AG04450 (cell line): ENCODE results near the gene LPIN1. TPM values are rescaled to one million over a fixed set of nuclear protein-coding genes. Genes with fewer than 3 reads are reported as not detected.

Experiments used
- CTCF ChIA-PET: fragments of 300-600, 350-600 bp; formaldehyde crosslinking; extraction: SDS; loops from one replicate; lab custom pipeline; 2022; ENCODE audit warnings: antibody characterized with exemption, inconsistent platforms; lab: Charles Lee
- POLR2A ChIA-PET: fragments of 350-600 bp; formaldehyde crosslinking; extraction: SDS; loops from one replicate; lab custom pipeline; 2021; ENCODE audit warnings: antibody characterized with exemption, inconsistent platforms; lab: Yijun Ruan, JAX
- DNase-seq: peaks from one replicate; pipeline ENCODE4 v3.0.0-alpha.2; 2011; ENCODE audit warnings: low read depth, low spot score
- H3K27ac ChIP-seq: one replicate; pipeline ENCODE4 v1.5.1; 2012; ENCODE audit warnings: low read depth, low read length, control low read depth
- H3K27me3 ChIP-seq: one replicate; pipeline ENCODE4 v1.6.0; 2012; ENCODE audit warnings: low read length; ENCODE audit not compliant: control insufficient read depth, insufficient read depth
- H3K4me3 ChIP-seq: 2 replicates; pipeline ENCODE4 v1.5.1; 2011; ENCODE audit warnings: mild to moderate bottlenecking, low read depth, low read length, control low read depth
- H3K9me3 ChIP-seq: 2 replicates; pipeline ENCODE4 v1.5.1; 2012; ENCODE audit warnings: low read length; ENCODE audit not compliant: control insufficient read depth, insufficient read depth
- polyA plus RNA-seq: library from polyadenylated mRNA; depleted of rRNA; stranded (reverse); fragments of >200 nt; gene quantifications from 2 replicates; pipeline ENCODE4 v1.2.3, GENCODE V29; 2011
- TF ChIP-seq, protein P1 (sequence below): IDR thresholded peaks from 2 replicates; pipeline ENCODE4 v1.5.1; 2011; ENCODE audit warnings: low read depth, low read length, control low read depth, inconsistent platforms

The LPIN1 gene
- polyA plus RNA-seq, 1 experiment: 40.5 TPM

DNA sequence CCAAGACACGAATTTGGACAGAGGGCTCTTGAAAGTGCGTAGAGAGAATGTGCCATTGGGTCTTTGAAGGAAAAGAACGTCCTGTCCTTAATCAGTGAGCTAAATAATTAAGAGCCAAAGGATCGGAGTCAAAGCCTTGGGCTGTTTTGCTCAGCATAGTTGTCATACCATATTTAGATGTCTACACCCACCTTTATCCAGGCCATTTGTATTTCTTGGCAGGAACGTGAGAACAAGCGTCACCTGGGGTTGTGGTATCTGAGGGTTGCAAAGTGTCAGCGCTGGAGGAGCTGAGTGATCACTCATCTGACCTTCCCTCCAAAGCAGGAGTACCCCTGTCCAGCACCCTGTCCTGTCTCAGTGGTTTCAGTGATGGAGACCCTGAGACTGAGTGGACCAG lies 4.5 kb downstream of the LPIN1 start:
- POLR2A ChIA-PET: no interaction called here
- TF ChIP-seq, protein P1, sequence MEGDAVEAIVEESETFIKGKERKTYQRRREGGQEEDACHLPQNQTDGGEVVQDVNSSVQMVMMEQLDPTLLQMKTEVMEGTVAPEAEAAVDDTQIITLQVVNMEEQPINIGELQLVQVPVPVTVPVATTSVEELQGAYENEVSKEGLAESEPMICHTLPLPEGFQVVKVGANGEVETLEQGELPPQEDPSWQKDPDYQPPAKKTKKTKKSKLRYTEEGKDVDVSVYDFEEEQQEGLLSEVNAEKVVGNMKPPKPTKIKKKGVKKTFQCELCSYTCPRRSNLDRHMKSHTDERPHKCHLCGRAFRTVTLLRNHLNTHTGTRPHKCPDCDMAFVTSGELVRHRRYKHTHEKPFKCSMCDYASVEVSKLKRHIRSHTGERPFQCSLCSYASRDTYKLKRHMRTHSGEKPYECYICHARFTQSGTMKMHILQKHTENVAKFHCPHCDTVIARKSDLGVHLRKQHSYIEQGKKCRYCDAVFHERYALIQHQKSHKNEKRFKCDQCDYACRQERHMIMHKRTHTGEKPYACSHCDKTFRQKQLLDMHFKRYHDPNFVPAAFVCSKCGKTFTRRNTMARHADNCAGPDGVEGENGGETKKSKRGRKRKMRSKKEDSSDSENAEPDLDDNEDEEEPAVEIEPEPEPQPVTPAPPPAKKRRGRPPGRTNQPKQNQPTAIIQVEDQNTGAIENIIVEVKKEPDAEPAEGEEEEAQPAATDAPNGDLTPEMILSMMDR: no peak
- no peak overlapping the region for H3K27ac ChIP-seq
- no peaks in the 10 kb centered on the region; the same call in 1 of the 2 replicates for H3K9me3 ChIP-seq
- no peak for DNase-seq
- CTCF ChIA-PET: interaction anchor here (1.9 kb wide), 1 partner anchor 28 kb away, joined by 7 read pairs; no protein-coding TSS in a partner anchor
- no peak overlapping the region for H3K4me3 ChIP-seq
- no peaks in the 10 kb centered on the region for H3K27me3 ChIP-seq

DNA sequence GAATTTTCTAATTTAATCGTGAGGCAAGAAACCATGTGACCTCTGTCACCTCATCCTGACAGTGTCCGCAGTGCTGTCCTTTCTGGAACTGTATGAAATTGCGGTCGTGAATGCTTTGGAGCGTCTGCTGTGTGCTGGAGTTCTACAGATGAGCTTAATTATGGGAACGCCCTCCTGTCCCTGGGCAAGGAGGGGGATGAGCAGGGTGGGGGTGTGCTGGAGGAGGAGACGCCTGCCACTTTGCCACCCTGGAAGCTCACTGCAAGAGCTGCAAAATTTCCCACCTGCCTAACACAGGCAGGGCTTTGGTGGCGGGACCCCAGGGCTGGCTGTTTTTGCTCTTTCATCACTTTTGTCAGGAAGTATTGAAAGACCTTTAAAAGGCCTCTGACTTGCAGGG lies 6.5 kb downstream of the LPIN1 start:
- H3K27me3 ChIP-seq: no peaks in the 10 kb centered on the region
- H3K4me3 ChIP-seq: no peak overlapping the region
- H3K27ac ChIP-seq: no peak overlapping the region
- POLR2A ChIA-PET: interaction anchor here (1.3 kb wide), 1 partner anchor 15 kb away, joined by 3 read pairs; no protein-coding TSS in a partner anchor
- CTCF ChIA-PET: interaction anchor here (1.1 to 1.2 kb wide), 3 partner anchors 14 to 60 kb away, joined by 3 to 5 read pairs (median 3); no protein-coding TSS in a partner anchor
- no peaks in the 10 kb centered on the region for H3K9me3 ChIP-seq
- DNase-seq: no peak
- TF ChIP-seq, protein P1: no peak

DNA sequence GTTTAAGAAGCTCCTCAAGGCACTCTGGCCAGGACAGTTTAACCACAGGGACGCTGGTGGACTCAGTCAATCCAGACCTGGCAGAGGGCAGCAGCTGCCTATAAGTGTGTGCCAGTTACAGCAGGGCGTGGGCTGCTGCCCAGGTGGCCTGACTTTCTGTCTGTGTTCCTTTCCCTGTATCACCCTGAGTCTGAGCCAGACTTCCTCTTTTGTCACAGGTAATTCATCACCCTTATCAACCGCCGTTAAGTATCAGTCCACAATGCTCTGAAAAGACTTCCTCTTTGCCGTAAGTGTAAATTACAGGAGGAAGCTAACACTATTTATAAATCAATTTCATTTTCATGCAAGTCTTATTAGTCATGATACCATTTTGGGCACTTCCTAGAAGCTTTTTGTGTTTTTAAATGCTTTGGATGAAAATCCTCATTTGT lies 7.0 kb downstream of the LPIN1 start:
- H3K4me3 ChIP-seq: no peak overlapping the region
- ChIA-PET POLR2A (interaction anchor here (1.3 kb wide), 1 partner anchor 14 kb away, joined by 3 read pairs; no protein-coding TSS in a partner anchor), CTCF (interaction anchor here (0.6 to 1.1 kb wide), 5 partner anchors 9 to 1253 kb away, joined by 3 to 6 read pairs (median 3); no protein-coding TSS in a partner anchor)
- no peaks in the 10 kb centered on the region for H3K9me3 ChIP-seq
- no peak for DNase-seq
- H3K27me3 ChIP-seq: no peaks in the 10 kb centered on the region
- H3K27ac ChIP-seq: no peak overlapping the region
- TF ChIP-seq, protein P1: no peak

- POLR2A ChIA-PET: interaction anchor here (1.3 kb wide), 1 partner anchor 14 kb away, joined by 3 read pairs; no protein-coding TSS in a partner anchor
- H3K27ac ChIP-seq: no peak overlapping the region
- no peak for DNase-seq
- TF ChIP-seq, protein P1: no peak
- no peak overlapping the region for H3K4me3 ChIP-seq
- no peaks in the 10 kb centered on the region for H3K27me3 ChIP-seq
- H3K9me3 ChIP-seq: no peaks in the 10 kb centered on the region
- CTCF ChIA-PET: interaction anchor here (0.6 to 1.3 kb wide), 6 partner anchors 10 to 1253 kb away, joined by 3 to 6 read pairs (median 5); no protein-coding TSS in a partner anchor
Measured at GRCh38 chr2:11753886-11754699, 7.7 kb downstream of the LPIN1 start.

DNA sequence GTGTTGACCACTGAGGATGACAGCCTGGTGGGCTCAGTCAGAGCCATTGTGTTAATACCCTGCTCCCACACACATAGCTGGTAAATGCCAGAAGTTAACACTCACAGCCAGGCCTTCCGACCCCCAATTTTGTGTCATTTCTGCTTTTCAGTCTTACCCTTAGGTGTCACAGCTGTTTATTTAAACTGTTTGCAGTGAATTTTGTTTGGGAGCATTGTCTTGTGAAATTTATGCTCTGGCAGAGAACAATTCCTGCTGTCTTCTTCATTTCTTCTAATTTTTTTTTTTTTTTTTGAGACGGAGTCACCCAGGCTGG lies 8.2 kb downstream of the LPIN1 start:
- ChIA-PET POLR2A (interaction anchor here (0.6 kb wide), 1 partner anchor 1147 kb away, joined by 3 read pairs; no protein-coding TSS in a partner anchor), CTCF (interaction anchor here (1.2 to 1.3 kb wide), 2 partner anchors 25 to 61 kb away, joined by 5 to 6 read pairs; no protein-coding TSS in a partner anchor)
- Histone ChIP-seq H3K27ac (no peak overlapping the region), H3K9me3 (no peaks in the 10 kb centered on the region), H3K4me3 (no peak overlapping the region), H3K27me3 (no peaks in the 10 kb centered on the region)
- TF ChIP-seq, protein P1: no peak
- DNase-seq: no peak
